ENCODE measurements around the gene GDPD2.

Gene GDPD2

GRCh38 chrX:70411475-70411874, 11.6 kb upstream of the GDPD2 start:
- H3K4me3 ChIP-seq (ENCODE audit: low read depth, low read length), result no peak overlapping the region
- no peak for TF ChIP-seq CTCF (IDR thresholded peaks at IDR 0.05; ENCODE audit: control insufficient read depth, extremely low read depth, insufficient read depth)
- DNase-seq (ENCODE audit: low read depth), result no peak

- DNase-seq (ENCODE audit: low read depth), result no peak
- no peak for TF ChIP-seq CTCF (IDR thresholded peaks at IDR 0.05; ENCODE audit: control insufficient read depth, extremely low read depth, insufficient read depth)
- no peak overlapping the region for H3K4me3 ChIP-seq (ENCODE audit: low read depth, low read length)
Measured at GRCh38 chrX:70421618-70422017, 1.5 kb upstream of the GDPD2 start.

DNA sequence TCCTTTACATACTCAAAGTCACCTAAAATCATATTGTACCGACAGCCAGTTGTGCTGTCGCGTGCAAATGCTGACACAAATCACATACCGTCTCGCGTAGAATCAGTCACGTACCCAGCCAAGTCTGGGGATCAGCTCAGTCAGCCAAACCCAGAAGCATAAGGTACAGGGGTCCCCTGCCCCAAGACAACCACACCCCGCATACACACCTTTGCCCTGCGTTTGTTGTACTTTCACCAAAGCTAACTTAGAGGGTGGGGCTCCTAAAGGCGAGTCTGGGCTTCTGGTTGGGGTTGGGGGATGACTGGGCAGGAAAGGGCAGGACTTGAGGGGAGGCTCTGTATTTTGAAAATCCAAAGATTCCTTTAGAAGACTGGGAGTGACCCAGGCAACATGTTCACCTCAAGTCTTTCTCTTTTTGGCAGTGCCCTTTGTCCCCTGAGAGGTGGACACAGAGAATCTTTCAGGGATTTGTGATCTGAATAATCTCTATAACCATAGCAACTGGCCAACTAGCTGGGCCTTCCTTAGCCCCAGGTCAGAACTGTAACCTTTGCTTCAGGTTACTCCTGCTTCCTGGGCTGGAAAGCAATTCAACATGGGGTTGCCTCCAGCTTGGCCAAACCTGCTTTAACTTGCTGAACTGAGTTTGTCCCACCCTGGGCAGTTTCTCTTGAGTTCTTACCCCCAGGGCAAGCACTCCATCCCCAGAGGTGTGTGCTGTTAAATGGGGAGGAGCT, 992 bp downstream of the GDPD2 start:
- DNase-seq (ENCODE audit: low read depth), result no peak
- TF ChIP-seq CTCF (IDR thresholded peaks at IDR 0.05; ENCODE audit: control insufficient read depth, extremely low read depth, insufficient read depth), result no peak
- no peak overlapping the region for H3K4me3 ChIP-seq (ENCODE audit: low read depth, low read length)

DNA sequence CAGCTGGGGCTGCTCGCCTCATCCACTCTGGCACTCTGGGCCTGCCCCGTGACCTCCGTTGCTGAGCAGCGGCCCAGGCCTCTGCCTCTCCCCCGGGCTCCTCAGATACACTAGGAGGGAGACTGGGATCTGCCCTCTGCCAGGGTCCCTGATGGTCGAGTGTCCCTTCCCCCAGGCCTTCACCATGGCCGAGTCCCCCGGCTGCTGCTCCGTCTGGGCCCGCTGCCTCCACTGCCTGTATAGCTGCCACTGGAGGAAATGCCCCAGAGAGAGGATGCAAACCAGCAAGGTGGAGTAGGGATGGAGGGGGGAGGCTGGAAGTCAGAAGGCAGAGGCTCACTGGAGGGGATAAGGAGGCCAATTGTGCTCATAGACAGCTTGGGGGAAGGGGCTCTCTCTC, 1.7 kb downstream of the GDPD2 start:
- DNase-seq (ENCODE audit: low read depth), result no peak
- no peak overlapping the region for H3K4me3 ChIP-seq (ENCODE audit: low read depth, low read length)
- no peak for TF ChIP-seq CTCF (IDR thresholded peaks at IDR 0.05; ENCODE audit: control insufficient read depth, extremely low read depth, insufficient read depth)

- no peak overlapping the region for H3K4me3 ChIP-seq (ENCODE audit: low read depth, low read length)
- no peak for TF ChIP-seq CTCF (IDR thresholded peaks at IDR 0.05; ENCODE audit: control insufficient read depth, extremely low read depth, insufficient read depth)
- no peak for DNase-seq (ENCODE audit: low read depth)
Measured at GRCh38 chrX:70426286-70427278, 3.5 kb downstream of the GDPD2 start.

DNA sequence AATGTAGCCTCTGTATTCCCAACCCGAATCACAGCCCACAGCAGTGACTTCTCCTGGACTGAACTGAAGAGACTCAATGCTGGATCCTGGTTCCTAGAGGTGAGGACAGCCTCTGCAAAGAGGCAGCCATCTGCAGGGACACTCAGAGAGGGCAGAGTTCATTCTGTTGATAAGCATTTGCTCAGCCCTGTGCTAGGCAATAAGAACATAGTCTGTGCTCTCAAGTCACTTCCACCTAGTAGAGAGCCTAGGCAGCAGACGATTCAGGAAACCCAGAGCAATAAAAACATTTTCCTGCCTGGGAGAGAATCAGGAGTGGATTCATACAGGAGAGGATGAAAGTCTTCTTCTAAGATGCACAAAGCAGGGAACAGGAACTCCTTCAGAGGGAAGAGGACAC, 4.3 kb downstream of the GDPD2 start:
- no peak overlapping the region for H3K4me3 ChIP-seq (ENCODE audit: low read depth, low read length)
- no peak for TF ChIP-seq CTCF (IDR thresholded peaks at IDR 0.05; ENCODE audit: control insufficient read depth, extremely low read depth, insufficient read depth)
- no peak for DNase-seq (ENCODE audit: low read depth)

Data from LNCaP clone FGC (cell line).